Activated CD4-positive, alpha-beta T cell treated with anti-CD3 and anti-CD28 coated beads for 48 hours (primary cell): ENCODE data around the gene TGIF1.

Experiments used
- DNase-seq: peaks from one replicate; pipeline ENCODE4 v3.0.0-alpha.2; 2020

TGIF1 gene

DNA sequence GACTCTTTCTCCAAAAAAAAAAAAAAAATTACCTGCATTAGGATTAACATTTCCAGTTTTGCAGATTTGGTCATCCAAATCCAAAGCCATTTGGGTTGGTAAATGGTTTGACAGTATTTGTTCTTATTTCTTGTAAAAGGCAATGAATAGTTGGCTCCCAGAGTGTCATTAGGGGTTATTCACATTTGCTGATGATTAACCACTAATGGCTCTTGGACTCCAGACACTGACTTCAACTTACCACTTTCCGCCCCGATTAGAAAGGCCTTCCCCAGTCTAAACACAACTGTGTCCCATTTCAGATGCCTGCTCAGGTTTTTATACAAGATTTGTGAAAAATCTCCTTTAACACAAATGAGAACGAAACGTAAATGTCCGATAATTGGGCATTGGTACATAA lies 9.6 kb upstream of the TGIF1 start:
- DNase-seq: no peak

DNA sequence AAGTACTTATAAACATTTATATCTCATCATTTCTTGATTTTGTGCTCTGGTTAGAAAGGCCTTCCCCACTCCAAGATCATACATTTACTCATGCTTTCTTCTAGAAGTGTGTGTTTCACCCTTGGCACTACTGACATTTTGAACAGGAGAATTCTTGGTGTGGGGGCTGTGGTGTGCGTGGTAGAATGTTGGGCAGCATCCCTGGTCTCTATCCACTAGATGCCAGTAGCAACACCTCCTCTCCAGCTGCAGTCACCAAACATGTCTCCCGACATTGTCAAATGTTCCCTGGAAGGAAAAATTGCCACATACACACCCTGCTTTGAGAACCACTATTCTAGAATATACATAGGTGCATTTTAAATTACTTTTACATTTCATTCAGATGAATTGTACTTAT lies 8.7 kb upstream of the TGIF1 start:
- peak; percentile 18 for DNase-seq

DNA sequence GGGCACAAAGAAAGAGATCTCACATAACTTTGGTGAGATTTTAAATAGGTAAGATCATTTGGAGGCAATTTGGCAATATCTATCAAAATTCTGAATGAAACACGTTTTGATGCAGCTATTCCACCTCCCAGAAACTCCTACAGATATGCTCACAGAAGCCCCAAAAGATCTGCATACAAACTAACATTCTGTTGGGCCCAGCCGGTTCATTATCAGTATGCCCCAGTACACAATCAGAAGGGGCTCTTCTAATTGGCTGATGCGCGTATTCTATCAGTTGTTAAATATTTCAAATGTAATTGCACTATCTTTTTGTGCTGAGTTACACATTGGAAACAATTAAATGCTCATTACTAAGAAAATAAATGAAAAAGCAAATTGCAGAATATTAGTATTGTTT lies 7.1 kb upstream of the TGIF1 start:
- DNase-seq: no peak

DNA sequence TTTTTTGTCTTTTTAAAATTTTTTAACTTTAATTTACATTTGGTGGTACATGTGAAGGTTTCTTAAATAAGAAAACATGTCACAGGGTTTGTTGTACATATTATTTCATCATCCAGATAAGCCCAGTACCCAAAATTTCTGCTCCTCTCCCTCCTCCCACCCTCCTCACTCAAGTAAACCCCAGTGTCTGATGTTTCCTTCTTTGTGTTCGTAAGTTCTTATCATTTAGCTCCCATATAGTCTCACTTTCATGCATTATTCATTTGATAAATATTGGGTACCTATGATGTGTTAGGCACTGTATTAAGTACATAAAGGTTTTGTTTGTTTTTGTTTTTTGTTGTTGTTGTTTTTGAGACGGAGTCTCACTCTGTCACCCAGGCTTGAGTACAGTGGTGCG lies 5.7 kb upstream of the TGIF1 start:
- no peak for DNase-seq

DNA sequence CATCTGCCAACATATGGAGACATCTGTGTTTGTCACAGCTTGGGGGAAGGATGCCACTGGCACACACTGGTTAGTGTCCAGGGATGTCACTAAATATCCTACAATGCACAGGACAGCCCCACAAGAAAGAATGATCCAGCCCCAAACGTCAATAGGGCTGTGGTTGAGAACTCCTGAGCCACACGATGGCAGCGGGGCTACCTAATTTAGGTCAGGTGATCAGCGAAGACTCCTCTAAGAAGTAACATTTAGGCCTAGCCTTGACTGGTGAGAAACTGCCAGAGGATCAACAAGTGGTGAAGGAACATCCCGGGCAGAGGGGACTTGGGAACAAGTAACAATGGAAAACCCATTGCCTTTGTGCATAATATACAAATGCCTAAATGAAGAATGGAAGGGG lies 5.0 kb upstream of the TGIF1 start:
- DNase-seq: no peak

DNA sequence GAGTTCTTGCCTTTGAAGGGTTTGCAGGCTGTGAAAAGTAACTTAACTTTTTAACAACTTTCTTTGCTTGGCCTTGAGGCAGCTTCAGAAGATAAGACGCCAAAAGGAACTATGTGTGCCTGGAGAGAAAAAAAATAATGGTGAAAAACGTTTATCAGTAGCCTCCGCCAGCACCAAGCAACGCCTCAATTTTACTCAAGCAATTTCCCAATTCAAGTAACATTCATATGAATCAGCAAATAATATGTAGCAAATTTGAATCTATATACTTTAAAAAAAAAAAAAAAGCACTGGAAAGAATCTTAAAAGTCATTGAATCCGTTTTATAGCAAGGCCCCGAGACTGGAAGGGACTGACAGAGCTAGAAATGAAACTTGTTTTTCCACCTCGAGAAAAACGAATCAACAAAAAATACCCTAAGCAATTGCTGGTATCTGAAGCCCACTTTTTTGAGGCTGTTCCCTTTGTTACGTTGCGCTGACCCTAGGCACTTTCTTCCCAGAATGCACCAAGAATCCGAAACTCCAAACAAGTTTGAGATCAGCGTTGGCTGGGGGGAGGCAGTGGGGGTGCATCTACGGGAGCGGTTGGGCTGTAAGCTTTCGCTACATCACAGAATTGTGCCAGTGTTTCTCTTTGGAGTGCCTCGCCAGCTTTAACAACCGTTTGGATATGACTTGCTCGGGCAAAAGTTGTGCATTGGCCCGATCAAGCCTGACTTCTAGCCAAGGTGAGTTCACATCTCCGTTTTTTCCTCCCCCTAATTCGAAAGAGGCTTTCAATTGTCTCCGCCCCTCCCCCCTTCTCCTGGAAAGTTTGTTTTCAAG lies 2.7 kb upstream of the TGIF1 start:
- DNase-seq: peak; percentile 59

DNA sequence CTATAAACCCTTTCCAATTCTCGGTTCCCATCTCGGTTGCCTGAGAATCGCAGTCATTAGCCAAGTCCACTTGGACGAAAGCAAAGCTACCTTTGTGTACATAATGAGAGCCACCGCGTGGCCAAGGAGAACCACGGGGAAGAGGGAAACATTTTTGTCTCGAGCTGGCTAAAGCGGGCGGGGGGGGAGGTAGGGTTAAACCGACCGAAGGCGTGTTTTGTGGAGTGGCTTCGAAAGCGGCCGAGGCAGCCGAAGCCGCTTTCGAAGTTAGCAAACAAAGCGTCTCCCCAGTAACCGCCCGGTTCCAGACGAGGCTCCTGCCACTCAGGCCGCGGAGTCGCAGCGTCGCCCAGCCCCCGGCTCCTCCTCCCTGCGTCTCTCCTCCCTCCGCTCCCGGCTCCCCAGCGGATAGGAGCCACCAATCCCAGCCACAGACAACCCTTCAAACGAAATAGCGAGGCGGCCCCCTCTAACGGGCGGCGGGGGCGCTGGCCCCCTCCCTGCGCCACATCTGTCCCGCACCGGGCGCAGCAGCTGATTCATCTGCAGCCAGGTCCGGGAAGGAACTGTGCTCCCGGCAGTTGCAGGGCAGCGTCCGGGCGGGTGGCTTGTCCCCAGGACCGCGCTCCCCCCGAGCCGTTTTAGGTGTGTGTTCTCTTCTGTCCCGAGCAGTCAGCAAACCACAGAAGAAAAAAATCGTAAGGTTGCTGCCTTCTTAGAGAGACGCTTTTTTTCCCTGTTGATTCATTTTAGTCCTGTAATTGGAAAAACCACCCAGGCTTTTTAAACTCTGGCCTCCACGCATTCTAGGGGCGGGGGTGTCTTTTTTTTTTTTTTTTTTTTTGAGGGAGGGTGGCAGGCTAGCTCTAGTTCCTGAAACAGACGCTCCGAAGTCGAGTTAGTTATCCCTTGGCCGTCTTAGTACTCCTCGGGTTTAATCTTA lies 1.8 kb upstream of the TGIF1 start:
- DNase-seq: peak; percentile 92

DNA sequence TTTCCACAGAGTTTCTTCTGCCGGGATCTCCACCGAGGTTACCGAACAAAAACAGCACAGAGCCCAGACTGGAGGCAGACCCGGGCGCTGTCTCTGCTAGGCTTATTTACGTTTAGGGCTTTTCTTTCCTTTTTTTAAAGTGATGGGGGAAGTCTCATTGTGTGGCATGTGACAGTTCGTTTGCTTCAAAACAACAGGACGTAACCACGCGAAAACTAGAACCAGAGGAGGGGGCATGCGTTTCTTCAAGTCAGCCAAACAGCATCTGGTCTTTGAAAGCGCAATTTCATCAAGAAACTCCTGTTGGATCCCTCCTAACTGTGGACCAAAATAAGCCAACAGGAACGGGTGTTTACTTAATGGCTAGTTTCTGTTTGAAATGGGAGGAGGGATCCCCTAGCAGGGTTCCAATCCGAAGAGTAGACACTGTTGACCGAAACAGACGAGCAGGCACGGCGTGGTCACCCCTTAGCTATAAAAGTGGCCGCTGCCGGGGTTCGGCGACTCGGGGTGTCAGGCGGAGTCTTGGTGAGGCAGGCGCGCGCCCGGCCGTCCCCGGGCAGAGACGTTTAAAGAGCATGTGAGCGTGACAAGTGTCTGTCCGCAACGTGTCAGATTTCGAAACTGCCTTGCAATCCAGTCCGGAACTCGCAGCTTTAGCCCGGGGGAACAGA lies 997 bp upstream of the TGIF1 start:
- peak; percentile 85 for DNase-seq

DNA sequence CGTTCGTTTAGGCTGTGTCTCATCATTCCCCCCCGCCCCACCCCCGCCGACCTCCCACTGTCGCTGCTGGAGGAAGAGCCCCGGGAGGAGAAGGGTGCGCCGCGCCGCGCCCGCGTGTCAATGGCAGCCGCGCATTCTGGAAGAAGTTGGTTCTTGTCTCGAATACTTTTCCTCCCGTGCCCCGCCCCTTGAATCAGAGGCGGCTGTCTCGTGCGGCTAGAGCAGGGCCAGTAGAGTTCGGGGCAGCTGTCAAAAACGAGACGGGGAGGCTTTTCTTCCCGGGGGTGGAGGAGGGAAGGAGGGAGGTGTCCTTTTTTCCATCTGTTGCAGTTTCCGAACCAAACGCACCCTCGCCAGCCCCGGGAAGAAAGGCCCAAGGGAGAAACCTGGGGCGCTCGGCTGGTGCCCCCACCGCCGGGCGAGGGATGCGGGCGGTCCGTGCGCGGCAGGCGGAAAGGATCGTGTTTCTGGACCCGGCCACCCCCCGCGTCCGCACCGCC lies 410 bp upstream of the TGIF1 start:
- peak; percentile 83 for DNase-seq

DNA sequence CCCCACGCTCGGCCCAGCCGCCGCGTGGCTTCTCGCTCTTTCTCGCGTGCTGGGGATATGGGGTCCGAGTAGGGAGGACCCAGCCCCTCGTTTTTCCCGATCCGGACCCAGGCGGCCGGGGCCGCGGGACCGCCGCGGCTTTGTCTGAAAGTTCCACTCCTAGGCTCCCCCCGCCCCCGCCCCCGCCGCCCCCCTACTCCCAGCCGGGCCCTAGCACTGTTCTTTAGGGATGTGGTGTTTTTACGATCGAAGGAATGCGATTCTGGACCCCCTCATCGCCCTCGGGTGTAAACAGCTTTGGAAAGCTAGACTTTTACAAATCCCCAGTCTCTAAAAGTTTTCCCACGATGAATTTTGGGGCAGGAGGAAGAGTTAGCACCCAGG lies 819 bp downstream of the TGIF1 start:
- DNase-seq: no peak

DNA sequence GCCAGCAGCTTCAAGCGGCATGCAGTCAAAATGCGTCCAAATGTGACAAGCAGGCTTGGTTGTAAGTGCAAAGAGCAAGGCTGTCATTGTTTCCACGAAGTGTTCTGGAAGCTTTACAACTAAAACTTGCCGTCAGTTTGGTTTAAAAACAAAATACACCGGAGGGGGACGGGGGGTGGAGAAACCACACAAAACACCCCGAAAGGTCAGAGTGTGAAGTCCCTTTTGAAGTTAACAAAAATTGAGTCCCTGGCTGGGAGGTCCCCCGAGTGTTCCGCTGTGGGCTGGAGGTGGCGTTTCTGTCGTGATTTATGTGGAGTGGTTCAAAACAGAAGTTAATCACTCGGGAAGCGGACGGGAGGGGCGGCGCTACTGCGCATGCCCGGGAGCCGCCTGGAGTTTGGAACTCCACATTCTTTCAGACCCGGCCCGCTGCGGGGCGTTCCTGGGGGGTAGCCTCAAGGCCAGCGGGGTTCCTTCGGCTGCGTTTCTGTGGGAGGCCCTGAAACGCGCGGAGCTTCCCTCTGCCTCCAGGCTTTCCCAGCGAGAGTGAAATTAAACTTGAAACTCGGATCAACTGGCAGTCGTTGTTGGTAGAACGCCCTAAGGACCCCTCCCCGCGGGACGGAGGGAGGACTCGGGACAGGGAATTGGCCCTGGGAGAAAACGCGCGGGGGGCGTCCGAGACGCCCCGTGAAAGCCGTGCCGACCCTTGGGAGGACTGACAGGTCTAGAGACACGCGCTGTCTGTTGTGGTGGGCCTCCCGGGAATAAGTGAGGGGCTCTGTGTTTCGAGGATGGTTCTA lies 1.4 kb downstream of the TGIF1 start:
- peak; percentile 91 for DNase-seq

DNA sequence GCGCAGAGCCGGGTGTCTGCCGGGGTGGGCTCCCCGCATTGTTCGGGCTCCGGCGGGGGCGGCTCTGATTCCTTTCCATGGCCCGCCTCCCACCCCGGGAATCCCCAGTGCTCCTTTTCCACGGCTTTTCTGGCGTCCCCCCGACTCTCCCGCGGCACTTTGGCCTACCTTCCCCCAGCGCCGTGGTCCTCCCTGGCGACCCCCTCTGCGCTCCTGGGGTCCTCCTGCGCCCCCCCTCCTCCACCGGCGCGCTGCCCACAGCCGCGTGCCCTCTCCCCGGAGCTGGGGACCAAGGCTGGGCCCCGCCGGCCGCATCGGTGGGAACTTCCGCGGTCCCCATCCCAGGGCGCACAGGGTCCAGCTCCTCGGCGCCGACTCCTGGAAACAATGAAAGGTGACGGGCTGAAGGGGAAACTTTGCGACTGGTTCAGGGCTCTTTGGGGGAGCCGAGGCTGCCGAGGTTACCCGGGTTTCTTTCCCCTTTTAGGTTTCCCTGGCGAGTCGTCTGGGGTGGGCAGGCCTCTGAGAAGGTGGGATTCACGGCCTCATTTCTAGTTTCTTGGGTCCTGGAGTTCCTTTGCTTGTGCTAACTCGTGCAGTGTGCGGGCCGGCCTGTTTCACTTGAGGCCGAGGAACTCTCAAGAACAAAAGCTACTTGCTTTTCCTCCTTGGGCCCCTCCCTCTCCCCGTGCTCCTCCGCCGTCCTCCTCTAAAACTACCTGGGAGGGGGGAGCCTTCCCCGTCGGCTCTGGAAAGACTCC lies 2.2 kb downstream of the TGIF1 start:
- peak; percentile 55 for DNase-seq

DNA sequence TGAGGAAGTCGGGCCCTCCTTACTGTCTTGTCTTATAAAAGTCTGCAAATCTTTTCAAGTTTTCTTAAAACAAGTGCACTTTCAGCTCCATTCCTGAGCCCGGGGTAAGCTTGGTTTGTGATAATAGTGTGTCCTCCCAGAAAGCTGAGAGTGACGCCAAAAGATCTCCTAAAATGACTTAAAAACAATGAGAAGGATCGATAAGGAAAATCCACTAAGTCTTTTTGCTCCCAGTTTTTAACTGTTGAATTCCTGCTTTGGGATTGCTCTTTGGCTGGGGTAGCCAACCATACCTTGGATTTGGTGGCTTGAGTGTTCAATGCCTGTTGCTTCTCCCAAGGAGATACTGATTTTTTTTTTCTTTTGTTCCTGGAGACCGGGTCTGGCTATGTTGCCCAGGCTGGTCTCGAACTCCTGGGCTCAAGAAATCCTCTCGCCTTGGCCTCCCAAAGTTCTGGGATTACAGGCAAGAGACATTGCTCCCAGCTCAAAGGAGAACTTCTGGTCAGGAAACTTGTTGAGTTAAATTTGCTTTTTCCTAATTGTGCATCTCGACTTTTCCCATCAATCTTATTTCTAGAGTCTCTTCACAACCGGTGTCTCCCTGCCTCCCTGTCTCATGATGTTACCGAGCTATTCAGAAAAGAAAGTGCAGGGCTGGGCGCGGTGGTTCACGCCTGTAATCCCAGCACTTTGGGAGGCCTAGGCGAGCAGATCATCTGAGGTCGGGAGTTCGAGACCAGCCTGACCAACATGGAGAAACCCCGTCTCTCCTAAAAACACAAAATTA lies 3.0 kb downstream of the TGIF1 start:
- DNase-seq: no peak

DNA sequence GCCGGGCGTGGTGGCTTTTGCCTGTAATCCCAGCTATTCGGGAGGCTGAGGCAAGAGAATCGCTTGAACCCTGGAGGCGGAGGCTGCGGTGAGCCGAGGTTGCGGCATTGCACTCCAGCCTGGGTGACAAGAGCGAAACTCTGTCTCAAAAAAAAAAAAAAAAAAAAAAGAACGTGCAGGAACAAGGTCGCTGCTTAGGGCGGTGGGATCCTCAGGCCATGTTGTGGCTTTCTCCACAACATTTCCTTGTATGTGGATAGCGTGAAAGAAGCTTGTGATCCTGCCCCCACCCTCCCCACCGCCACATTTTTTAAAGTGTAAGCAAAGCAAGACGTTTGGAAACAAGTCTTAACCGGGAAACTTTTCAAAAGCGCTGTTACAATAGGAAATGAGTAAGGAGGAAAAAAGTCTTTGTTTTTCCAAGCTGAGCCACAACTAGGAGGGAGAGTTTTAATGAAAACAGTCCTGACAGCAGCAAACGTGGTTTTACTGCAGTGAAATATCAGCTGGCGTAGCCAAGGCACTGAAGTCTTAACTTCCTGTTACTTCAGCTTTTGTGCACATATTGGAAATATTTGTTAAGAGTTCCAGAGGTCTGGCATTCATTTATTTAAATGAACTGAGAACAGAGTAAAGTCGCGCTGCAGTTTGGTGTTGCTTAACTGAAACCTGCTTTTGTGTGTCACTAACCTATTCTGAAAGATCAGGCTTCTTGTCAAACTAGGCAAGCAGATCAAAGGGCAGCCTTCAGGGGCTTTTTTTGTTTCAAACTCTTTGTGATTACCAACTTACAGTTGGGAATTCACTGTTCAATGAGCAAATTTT lies 3.8 kb downstream of the TGIF1 start:
- DNase-seq: peak; percentile 56

DNA sequence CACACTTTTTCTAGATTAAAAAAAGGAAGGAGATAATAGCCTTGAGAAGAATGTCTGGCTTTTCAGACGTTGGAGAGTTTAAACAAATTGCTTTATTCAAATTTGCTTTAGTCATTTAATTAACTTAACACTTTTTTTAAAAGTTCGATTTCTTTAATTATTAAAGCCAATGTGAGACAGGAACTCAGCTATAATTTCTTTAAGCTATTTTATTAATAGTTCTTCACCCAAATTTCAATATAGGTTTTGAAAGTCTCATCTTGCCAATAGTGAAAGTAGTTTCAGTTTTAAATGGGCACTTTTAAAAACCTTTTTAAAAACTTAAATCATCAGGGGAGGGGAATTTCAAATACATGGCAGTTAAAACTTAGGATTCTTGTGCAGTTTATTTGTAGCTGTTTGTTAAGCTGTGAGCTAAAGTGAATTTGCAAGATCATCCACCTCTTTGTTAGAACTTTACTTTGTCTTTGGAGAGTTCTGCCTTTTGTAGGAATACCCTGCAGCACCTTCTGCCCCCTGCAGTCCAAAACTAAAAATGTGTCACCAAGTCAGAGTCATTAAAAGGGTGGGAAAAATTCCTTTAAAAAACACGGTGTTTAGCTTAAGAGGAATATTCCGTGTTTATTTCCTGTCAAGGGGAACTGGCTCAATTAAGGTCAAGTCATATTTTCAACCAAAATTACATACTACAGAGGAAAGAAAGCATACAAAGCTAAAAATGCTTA lies 4.6 kb downstream of the TGIF1 start:
- DNase-seq: peak; percentile 24

DNA sequence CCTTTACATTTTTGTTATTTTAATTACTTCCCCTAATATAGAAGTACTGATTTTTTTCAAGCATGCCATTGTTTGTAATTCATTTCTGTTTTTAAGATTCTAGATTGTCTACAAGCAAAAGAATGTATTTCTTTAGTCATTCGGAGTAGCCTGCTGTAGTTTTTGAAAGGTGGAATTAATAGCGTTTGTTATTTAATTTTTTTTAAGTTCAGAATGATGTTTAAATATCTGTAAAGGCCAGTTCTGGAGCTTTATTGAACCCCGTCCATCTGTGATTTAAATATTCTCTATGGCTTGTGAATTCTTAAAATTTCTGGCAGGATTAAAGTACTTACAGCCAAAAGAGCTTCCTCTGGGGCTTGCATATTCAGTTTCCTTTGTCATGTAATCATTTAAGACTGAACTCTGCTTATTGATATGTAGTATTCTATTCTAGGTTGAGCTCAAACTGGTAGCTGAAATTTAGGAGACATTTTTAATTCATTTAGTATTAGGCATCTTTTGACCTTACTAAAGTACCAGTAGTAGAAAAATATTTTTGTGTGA lies 5.2 kb downstream of the TGIF1 start:
- DNase-seq: no peak

DNA sequence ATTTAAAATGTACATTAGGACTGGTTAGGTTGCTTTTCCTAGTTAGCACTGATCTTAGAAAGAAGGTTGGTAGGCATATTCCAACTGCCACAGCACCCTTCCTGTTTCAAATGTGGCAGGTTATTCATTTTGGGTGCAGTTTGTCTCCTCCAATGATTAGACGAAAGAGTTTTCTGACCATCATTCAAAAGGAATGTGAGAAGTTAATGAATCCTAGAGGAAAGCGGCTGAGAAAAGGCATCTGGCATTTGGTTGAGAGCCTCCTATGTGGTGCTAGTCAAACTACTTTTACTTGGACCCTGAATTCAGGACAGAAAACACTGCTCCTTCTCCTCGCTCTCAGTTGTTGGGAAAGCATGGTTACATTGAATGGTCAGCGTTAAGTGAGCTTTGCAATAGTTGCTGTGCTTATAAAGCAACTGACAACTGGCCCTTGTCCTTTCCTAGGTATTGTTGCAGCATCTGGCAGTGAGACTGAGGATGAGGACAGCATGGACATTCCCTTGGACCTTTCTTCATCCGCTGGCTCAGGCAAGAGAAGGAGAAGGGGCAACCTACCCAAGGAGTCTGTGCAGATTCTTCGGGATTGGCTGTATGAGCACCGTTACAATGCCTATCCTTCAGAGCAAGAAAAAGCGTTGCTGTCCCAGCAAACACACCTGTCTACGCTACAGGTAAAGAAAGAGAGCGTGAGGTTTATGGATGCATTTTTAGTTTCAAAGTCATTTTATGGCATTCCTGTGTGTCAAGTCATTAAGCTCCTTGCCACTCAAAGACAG lies 6.1 kb downstream of the TGIF1 start:
- DNase-seq: no peak

DNA sequence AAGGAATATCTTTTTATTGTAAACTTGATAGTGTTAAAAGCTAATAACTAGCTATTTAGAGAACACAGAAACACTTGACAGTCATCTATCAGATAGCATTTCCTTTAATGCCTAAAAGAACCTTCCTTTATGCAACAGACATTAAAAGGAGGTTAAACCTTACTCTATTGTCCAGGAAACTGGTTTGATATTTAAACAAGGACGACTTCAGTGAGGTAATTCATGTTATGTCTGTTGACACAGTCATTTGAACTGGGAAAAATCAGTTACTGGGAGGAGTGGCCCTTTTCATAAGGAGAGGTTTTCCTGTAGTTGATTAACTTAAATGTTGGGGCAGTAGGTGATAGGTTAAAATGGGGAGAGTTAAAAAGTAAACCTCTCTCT lies 6.7 kb downstream of the TGIF1 start:
- DNase-seq: no peak
